K562 (cell line): Measurements from ENCODE around the gene HAUS1. TPM values are rescaled to one million over a fixed set of nuclear protein-coding genes. Genes with fewer than 3 reads are reported as not detected.

ENCODE experiments used
- FOSL1 ChIP-seq: fragments of 200-800 bp; sonication (Bioruptor generic); conservative IDR thresholded peaks from 2 replicates; pipeline ENCODE4 v1.6.1; 2016; ENCODE audit warnings: missing genetic modification characterization, missing compliant biosample characterization
- GMEB1 ChIP-seq: fragments of 250-450 bp; sonication (Bioruptor Pico); IDR thresholded peaks from 2 replicates; pipeline ENCODE4 v1.4.0; 2020; ENCODE audit warnings: mild to moderate bottlenecking
- IRF2 ChIP-seq: sonication (generic); formaldehyde crosslinking; IDR thresholded peaks from 2 replicates; pipeline ENCODE4 v1.8.1; 2022; ENCODE audit warnings: mild to moderate bottlenecking, missing genetic modification reagents
- MLX ChIP-seq, 2 experiments: fragments of 450-650 bp in 1 of 2; sonication (generic) in 1 of 2; formaldehyde crosslinking; conservative IDR thresholded peaks; 2 replicates each; pipeline versions ENCODE4 v1.4.0 to v1.8.1; 2020 to 2022; ENCODE audit warnings: mild to moderate bottlenecking in 1 of 2, missing genetic modification reagents in 1 of 2
- PBX2 ChIP-seq, 2 experiments: IDR thresholded peaks in 1 of 2; conservative IDR thresholded peaks in 1 of 2; 2 replicates each; pipeline ENCODE4 v1.6.1; 2016; ENCODE audit warnings: low read depth in 2 of 2, mild to moderate bottlenecking in 1 of 2, missing compliant biosample characterization in 1 of 2, missing genetic modification characterization in 1 of 2, moderate library complexity in 1 of 2
- REST ChIP-seq, 2 experiments: fragments of 450-650 bp; formaldehyde crosslinking in 1 of 2; IDR thresholded peaks; 2 replicates each; pipeline versions ENCODE4 v1.4.0 to v1.6.1; 2014 to 2020; ENCODE audit warnings: mild to moderate bottlenecking in 2 of 2, borderline replicate concordance in 1 of 2, low read depth in 1 of 2
- TARDBP ChIP-seq: fragments of 450-650 bp; IDR thresholded peaks from 2 replicates; pipeline ENCODE4 v1.6.1; 2016
- VEZF1 ChIP-seq: fragments of 200-800 bp; sonication (Bioruptor generic); IDR thresholded peaks from 2 replicates; pipeline ENCODE4 v1.6.1; 2017; ENCODE audit warnings: missing genetic modification characterization, missing compliant biosample characterization
- ZFP1 ChIP-seq: fragments of 450-650 bp; formaldehyde crosslinking; IDR thresholded peaks from 2 replicates; pipeline ENCODE4 v1.4.0; 2020; ENCODE audit warnings: mild to moderate bottlenecking, mixed read lengths
- ZNF140 ChIP-seq: fragments of 250-450 bp; sonication (Bioruptor Pico); IDR thresholded peaks from 2 replicates; pipeline ENCODE4 v1.8.0; 2021; ENCODE audit warnings: moderate library complexity, mild to moderate bottlenecking, inconsistent platforms
- polyA plus RNA-seq, 8 experiments: library from polyadenylated mRNA; depleted of rRNA in 4 of 8; stranded (reverse) in 5 of 8; unstranded in 3 of 8; fragments of >200 nt; fragmentation: Nextera tagmentation in 2 of 8; fragmentation: Illumina TruSeq in 1 of 8; extraction: Ambion mirVana in 2 of 8; extraction: Trizol in 1 of 8; gene quantifications; 2 replicates each; pipeline versions ENCODE4 v1.2.1 to v1.2.3, GENCODE V29; 2011 to 2014; ENCODE audit warnings: inconsistent platforms in 1 of 8, missing spikeins in 1 of 8
- total RNA-seq, 7 experiments: library from RNA; depleted of rRNA in 6 of 7; stranded (reverse); fragments of >200 nt in 6 of 7; fragmentation: Illumina TruSeq in 2 of 7; extraction: Trizol in 2 of 7; gene quantifications; 2 replicates each; pipeline versions ENCODE4 v1.2.1 to v1.2.3, GENCODE V29; 2011 to 2021; ENCODE audit warnings: low replicate concordance in 1 of 7

Gene HAUS1
- total and polyA plus RNA-seq, 9 of the 15 experiments (the other 6 are each of a cell fraction or from before 2014, with no cell fraction given): 45.6 to 135 (median 76.3) TPM

- TF ChIP-seq MLX (CRISPR knock-in tag; conservative IDR thresholded peaks at IDR 0.05) (no peak), VEZF1 (CRISPR knock-in tag) (peak; percentile 52), ZFP1 (CRISPR knock-in tag) (peak; percentile 68; the same call in 1 of the 2 replicates), GMEB1 (CRISPR knock-in tag) (peak; percentile 70), TARDBP (no peak), IRF2 (CRISPR knock-in tag) (no peak), FOSL1 (tag) (peak; percentile 29; the same call in 1 of the 2 replicates), PBX2 (CRISPR knock-in tag; IDR thresholded peaks at IDR 0.05; ENCODE audit: low read depth) (no peak), PBX2 (tag; conservative IDR thresholded peaks at IDR 0.05; ENCODE audit: low read depth) (peak; percentile 54; the same call in 1 of the 2 replicates), ZNF140 (CRISPR knock-in tag) (peak; percentile 43; the same call in 1 of the 2 replicates), REST (IDR thresholded peaks at IDR 0.05; ENCODE audit: borderline replicate concordance) (no peak), REST (CRISPR knock-in tag; IDR thresholded peaks at IDR 0.05; ENCODE audit: low read depth) (peak; percentile 64; the same call in 1 of the 2 replicates)
Observed at GRCh38 chr18:46161703-46162396, 57.7 kb downstream of the HAUS1 start (continued).
